IPS-18a (cell line): ENCODE data around the gene SEC14L3.

ENCODE experiments used
- H3K27ac ChIP-seq: one replicate; pipeline ENCODE4 v1.5.1; 2013; ENCODE audit warnings: low read length
- H3K27me3 ChIP-seq: one replicate; pipeline ENCODE4 v1.6.1; 2013; ENCODE audit warnings: mild to moderate bottlenecking, low read length; ENCODE audit not compliant: control insufficient read depth, insufficient read depth
- H3K36me3 ChIP-seq: one replicate; pipeline ENCODE4 v1.6.1; 2013; ENCODE audit warnings: low read depth, low read length; ENCODE audit not compliant: control insufficient read depth
- H3K4me1 ChIP-seq: one replicate; pipeline ENCODE4 v1.6.1; 2013; ENCODE audit warnings: low read depth, low read length; ENCODE audit not compliant: control insufficient read depth
- H3K4me3 ChIP-seq: one replicate; pipeline ENCODE4 v1.5.1; 2013; ENCODE audit warnings: low read length
- H3K9ac ChIP-seq: one replicate; pipeline ENCODE4 v1.6.1; 2013; ENCODE audit warnings: mild to moderate bottlenecking, low read length, moderate library complexity
- H3K9me3 ChIP-seq: one replicate; pipeline ENCODE4 v1.6.1; 2013; ENCODE audit warnings: low read depth, low read length; ENCODE audit not compliant: control insufficient read depth

The SEC14L3 gene

GRCh38 chr22:30427871-30428270 lies 43.9 kb downstream of the SEC14L3 start:
- Histone ChIP-seq H3K4me3 (no peak overlapping the region), H3K9me3 (no peaks in the 10 kb centered on the region), H3K27me3 (no peaks in the 10 kb centered on the region), H3K4me1 (peaks cover 7% of the 10 kb centered on the region), H3K36me3 (peaks cover 19% of the 10 kb centered on the region), H3K27ac (no peak overlapping the region), H3K9ac (no peak overlapping the region)

- H3K9me3 ChIP-seq: no peaks in the 10 kb centered on the region
- peak overlapping the region; percentile 89 for H3K4me3 ChIP-seq
- no peaks in the 10 kb centered on the region for H3K27me3 ChIP-seq
- H3K4me1 ChIP-seq: peaks cover 19% of the 10 kb centered on the region
- peaks cover 19% of the 10 kb centered on the region for H3K36me3 ChIP-seq
- H3K27ac ChIP-seq: no peak overlapping the region
- peak overlapping the region; percentile 68 for H3K9ac ChIP-seq
Measured at GRCh38 chr22:30426388-30427353, 45.1 kb downstream of the SEC14L3 start.

- Histone ChIP-seq H3K27me3 (no peaks in the 10 kb centered on the region), H3K4me3 (peak within 1 kb of the TSS; percentile 89), H3K9ac (peak within 1 kb of the TSS; percentile 68), H3K36me3 (peaks cover 22% of the 10 kb centered on the region), H3K27ac (no peak within 1 kb of the TSS), H3K4me1 (peaks cover 19% of the 10 kb centered on the region), H3K9me3 (no peaks in the 10 kb centered on the region)
Measured at GRCh38 chr22:30425616-30426387, 46.0 kb downstream of the SEC14L3 start, which contains the start of gene MTFP1. MTFP1 (plus strand) TSS chr22:30425768; CDS start chr22:30425880, 112 bp downstream.

- Histone ChIP-seq H3K4me1 (peaks cover 19% of the 10 kb centered on the region), H3K27ac (no peak overlapping the region), H3K4me3 (peak overlapping the region; percentile 89), H3K9ac (peak overlapping the region; percentile 68), H3K9me3 (no peaks in the 10 kb centered on the region), H3K27me3 (no peaks in the 10 kb centered on the region), H3K36me3 (peaks cover 22% of the 10 kb centered on the region)
Measured at GRCh38 chr22:30425327-30425615, 46.5 kb downstream of the SEC14L3 start.

- H3K27ac ChIP-seq: no peak overlapping the region
- peak overlapping the region; percentile 95 for H3K9ac ChIP-seq
- H3K9me3 ChIP-seq: no peaks in the 10 kb centered on the region
- peak overlapping the region; percentile 89 for H3K4me3 ChIP-seq
- H3K27me3 ChIP-seq: no peaks in the 10 kb centered on the region
- H3K36me3 ChIP-seq: peaks cover 22% of the 10 kb centered on the region
- peaks cover 19% of the 10 kb centered on the region for H3K4me1 ChIP-seq
Measured at GRCh38 chr22:30424534-30425326, 47.1 kb downstream of the SEC14L3 start.

- H3K4me1 ChIP-seq: peaks cover 19% of the 10 kb centered on the region
Measured at GRCh38 chr22:30423959-30424533, 47.8 kb downstream of the SEC14L3 start.

GRCh38 chr22:30423301-30423958 lies 48.4 kb downstream of the SEC14L3 start:
- Histone ChIP-seq H3K4me3 (peak overlapping the region; percentile 89), H3K27ac (peak overlapping the region; percentile 92), H3K9ac (peak overlapping the region; percentile 95), H3K27me3 (no peaks in the 10 kb centered on the region), H3K36me3 (peaks cover 14% of the 10 kb centered on the region), H3K9me3 (no peaks in the 10 kb centered on the region), H3K4me1 (peaks cover 19% of the 10 kb centered on the region)

More at GRCh38 chr22:30423959-30424533, 47.8 kb downstream of the SEC14L3 start:
- peak overlapping the region; percentile 92 for H3K27ac ChIP-seq
- no peaks in the 10 kb centered on the region for H3K9me3 ChIP-seq
- peak overlapping the region; percentile 89 for H3K4me3 ChIP-seq
- peaks cover 20% of the 10 kb centered on the region for H3K36me3 ChIP-seq
- H3K27me3 ChIP-seq: no peaks in the 10 kb centered on the region
- H3K9ac ChIP-seq: peak overlapping the region; percentile 95

DNA sequence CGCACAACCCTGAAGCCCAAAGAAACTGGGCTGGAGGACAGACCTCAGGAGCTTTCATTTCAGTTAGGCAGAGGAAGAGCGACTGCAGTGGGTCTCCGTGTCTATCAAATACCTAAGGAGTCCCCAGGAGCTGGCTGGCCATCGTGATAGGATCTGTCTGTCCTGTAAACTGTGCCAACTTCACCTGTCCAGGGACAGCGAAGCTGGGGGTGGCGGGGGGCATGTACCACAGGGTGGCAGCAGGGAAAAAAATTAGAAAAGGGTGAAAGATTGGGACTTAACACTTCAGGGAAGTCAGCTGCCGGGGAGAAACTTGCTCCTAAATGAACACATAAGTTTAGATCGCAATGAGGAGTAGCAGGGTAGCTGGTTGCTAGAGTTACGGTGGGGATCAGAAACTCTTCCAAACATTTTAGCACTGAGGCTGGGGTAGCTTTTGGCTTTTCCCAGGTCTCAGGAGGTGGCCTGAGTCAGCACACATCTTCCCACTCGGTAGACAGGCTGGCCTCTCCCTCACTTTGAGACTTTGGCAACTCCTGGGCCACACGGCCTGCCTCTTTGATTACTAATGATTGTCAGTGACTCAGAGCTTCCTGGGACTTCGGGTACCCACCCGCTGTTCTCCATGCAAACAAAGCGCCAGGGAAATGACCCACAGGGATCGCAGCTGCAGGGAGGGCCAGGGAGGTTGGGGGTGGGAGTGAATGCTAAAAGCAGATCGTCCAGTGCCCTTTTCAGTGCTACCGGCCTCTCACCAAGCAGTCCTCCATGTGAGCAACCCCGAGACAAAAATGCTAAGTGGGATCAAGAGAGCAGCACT lies 49.1 kb downstream of the SEC14L3 start:
- H3K4me1 ChIP-seq: peaks cover 19% of the 10 kb centered on the region
- peaks cover 9% of the 10 kb centered on the region for H3K36me3 ChIP-seq

DNA sequence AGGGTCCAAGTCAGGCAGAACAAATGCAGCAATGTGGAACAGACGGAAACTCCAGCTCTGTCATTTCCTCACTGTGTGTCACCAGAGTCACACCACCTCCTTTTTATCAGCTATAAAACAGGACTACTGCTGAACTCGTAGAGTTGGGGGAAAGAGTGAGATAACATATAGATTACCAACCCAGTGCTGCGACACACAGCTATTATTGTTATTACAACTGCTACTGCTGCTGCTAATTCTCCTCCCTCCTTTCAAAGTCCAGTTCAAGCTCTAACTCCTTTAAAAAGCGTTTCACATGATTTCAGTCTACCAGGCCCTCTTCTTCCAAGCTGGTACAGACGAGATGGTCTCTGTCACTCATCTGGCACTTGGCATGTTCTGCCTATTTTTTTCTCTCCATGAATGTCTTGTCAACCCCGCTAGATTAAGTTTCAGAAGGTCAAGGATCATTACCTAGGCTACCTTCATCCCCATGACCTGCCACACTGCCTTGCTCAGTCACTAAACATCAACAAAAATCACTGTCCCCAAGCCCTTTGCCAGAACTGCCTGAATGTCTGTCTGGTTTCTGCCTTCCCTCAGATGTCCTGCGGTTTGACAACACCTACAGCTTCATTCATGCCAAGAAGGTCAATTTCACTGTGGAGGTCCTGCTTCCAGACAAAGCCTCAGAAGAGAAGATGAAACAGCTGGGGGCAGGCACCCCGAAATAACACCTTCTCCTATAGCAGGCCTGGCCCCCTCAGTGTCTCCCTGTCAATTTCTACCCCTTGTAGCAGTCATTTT lies 49.9 kb downstream of the SEC14L3 start:
- Histone ChIP-seq H3K9ac (peak overlapping the region; percentile 95), H3K27ac (no peak overlapping the region), H3K9me3 (no peaks in the 10 kb centered on the region), H3K36me3 (peaks cover 10% of the 10 kb centered on the region), H3K27me3 (no peaks in the 10 kb centered on the region), H3K4me3 (peak overlapping the region; percentile 89), H3K4me1 (peaks cover 19% of the 10 kb centered on the region)

More for the DNA sequence above, 49.1 kb downstream of the SEC14L3 start:
- H3K4me3 ChIP-seq: peak overlapping the region; percentile 89
- H3K27ac ChIP-seq: peak overlapping the region; percentile 92
- H3K9ac ChIP-seq: peak overlapping the region; percentile 95
- H3K9me3 ChIP-seq: no peaks in the 10 kb centered on the region
- H3K27me3 ChIP-seq: no peaks in the 10 kb centered on the region
